Measurements from ENCODE around the gene VEPH1.

VEPH1 gene

GRCh38 chr3:157232141-157232540, 271.1 kb downstream of the VEPH1 start:
- in situ Hi-C loops (cut with HindIII; ENCODE audit: low pct_ligation_motif_present, low pct_unique_long_range_greater_than_20kb, low sequenced_read_pairs): no loop called here
- DNase-seq: no peak

DNA sequence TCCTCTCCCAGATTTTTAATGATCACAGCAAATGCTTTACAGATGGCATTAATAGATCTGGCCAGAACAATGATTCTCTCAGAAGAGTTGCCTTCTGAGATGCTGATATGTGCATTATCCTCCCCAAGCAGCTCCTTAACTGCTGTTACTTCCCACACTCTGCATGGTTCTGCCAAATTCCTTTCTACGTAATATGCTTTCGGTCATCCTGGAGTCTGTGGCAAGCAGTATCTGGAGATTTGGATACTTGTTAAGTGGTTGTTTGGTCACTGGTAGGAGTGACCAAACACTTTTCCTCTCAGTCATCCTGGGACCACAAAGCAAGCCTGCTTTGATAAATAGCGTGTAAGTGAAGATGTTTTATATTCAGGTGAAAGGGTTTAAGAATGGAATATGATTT, 272.1 kb downstream of the VEPH1 start:
- DNase-seq: no peak
- in situ Hi-C loops (cut with HindIII; ENCODE audit: low pct_ligation_motif_present, low pct_unique_long_range_greater_than_20kb, low sequenced_read_pairs): no loop called here

DNA sequence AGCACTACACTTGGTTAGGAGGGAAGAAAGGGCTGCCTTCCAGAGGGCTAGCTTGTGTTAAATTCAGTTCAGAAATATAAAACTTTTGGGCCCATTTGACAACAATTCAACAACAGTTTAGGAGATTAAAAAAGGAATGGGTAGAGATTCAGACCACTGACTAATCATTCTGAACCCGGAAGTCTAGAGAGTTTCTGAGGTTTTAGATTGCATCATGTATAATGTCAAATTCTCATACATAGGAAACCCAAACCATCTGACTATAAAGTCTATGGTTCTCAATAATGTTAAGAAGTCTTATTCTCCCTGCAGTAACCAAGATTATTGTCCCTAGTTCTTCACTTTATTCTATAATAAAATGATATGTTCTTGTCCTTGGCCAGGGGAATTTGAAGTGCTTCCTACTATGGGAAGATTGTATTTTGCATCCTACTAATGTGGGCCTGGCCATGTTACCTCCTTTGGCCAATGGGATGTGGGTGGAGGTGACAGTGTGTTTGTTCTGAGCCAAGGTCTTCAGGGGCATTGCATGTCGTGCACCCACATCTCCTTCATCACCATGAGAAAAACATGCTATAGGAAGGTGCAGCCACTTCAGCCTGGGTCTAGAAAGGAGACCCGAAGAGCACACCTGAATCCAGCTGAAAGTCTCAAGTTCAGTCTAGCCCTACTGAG, 276.9 kb downstream of the VEPH1 start:
- DNase-seq: no peak
- in situ Hi-C loops (cut with HindIII; ENCODE audit: low pct_ligation_motif_present, low pct_unique_long_range_greater_than_20kb, low sequenced_read_pairs): no loop called here

DNA sequence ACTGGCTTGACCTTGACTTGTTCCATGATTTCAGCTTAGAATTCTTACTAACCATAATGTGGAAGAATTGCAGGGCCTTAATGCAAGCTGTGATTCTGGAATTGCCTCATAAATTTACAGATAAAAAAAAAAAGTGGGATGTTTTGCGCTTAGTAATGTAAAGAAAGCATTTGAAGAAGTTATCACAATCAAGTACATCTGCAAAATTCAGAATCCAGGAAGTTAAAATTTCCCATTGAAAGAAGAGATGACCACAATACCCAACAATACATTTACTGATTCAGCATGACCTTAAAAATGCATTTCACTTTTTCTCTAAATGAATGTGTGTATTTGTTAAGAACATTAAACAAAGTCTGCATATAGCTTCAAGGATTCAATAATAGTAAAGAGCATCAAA, 278.2 kb downstream of the VEPH1 start:
- in situ Hi-C loops (cut with HindIII; ENCODE audit: low pct_ligation_motif_present, low pct_unique_long_range_greater_than_20kb, low sequenced_read_pairs): no loop called here
- DNase-seq: no peak

DNA sequence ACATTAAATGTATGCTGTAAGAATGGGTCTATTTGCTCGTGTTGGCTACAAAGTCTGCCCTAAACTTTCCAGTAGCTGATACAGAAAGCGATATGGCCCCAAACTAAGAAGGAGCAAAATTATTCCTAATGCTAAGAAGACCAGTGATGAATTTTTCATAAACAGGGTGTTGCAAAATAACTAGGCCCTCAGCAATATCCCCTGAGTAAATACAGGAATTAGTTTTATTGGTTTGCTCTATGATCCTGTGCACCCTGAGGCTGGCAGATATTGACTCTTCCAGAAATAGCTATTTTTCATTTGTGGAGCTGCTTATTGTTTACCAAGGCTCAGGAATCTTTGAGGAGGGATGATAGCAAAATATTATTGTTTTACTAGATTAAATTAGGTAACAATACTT, 282.3 kb downstream of the VEPH1 start:
- no peak for DNase-seq
- in situ Hi-C loops (cut with HindIII; ENCODE audit: low pct_ligation_motif_present, low pct_unique_long_range_greater_than_20kb, low sequenced_read_pairs): loop anchor here (25.0 kb wide), 1 partner anchor 266 kb away; no protein-coding TSS in a partner anchor

GRCh38 chr3:157220211-157220610, 283.0 kb downstream of the VEPH1 start:
- DNase-seq: no peak
- in situ Hi-C loops (cut with HindIII; ENCODE audit: low pct_ligation_motif_present, low pct_unique_long_range_greater_than_20kb, low sequenced_read_pairs): loop anchor here (25.0 kb wide), 1 partner anchor 267 kb away; no protein-coding TSS in a partner anchor

GRCh38 chr3:157219215-157219614, 284.0 kb downstream of the VEPH1 start:
- in situ Hi-C loops (cut with HindIII; ENCODE audit: low pct_ligation_motif_present, low pct_unique_long_range_greater_than_20kb, low sequenced_read_pairs): loop anchor here (25.0 kb wide), 1 partner anchor 268 kb away; no protein-coding TSS in a partner anchor
- no peak for DNase-seq
